ENCODE results near the gene MPRIP. TPM values are rescaled to one million over a fixed set of nuclear protein-coding genes. Genes with fewer than 3 reads are reported as not detected.

MPRIP gene
- total and polyA plus RNA-seq, 2 of the 13 experiments (the other 11 are each of a cell fraction or from before 2014, with no cell fraction given) = 50.2 to 52.4 TPM

GRCh38 chr17:17206124-17206912 lies 164.1 kb downstream of the MPRIP start, which contains the start of gene PLD6 (continued):
- TF ChIP-seq ZNF337 (CRISPR knock-in tag; IDR thresholded peaks at IDR 0.05; ENCODE audit: borderline replicate concordance, low read depth) = peak; percentile 92; the same call in 1 of the 2 replicates
- peak; percentile 75; the same call in 1 of the 2 replicates for TF ChIP-seq ZSCAN12 (CRISPR knock-in tag; IDR thresholded peaks at IDR 0.05)
- TF ChIP-seq ELF4 (CRISPR knock-in tag; IDR thresholded peaks at IDR 0.05; ENCODE audit: borderline replicate concordance) = no peak
- TF ChIP-seq KAT7 (CRISPR knock-in tag; IDR thresholded peaks at IDR 0.05; ENCODE audit: borderline replicate concordance) = peak; percentile 30; the same call in 1 of the 2 replicates
- TF ChIP-seq CBX2 (IDR thresholded peaks at IDR 0.05; ENCODE audit: low read depth, low read length) = no peak
- TF ChIP-seq CBX2 (CRISPR knock-in tag; IDR thresholded peaks at IDR 0.05; ENCODE audit: low read depth) = peak; percentile 83; the same call in 1 of the 2 replicates
- no peak; the same call in 1 of the 2 replicates for TF ChIP-seq ATF3 (CRISPR knock-in tag; IDR thresholded peaks at IDR 0.05)
- TF ChIP-seq ZSCAN31 (CRISPR knock-in tag; IDR thresholded peaks at IDR 0.05; ENCODE audit: low read depth) = peak; percentile 91
- no peak for TF ChIP-seq ARID3A (IDR thresholded peaks at IDR 0.05; ENCODE audit: low read depth, low read length)
- peak; percentile 31 for TF ChIP-seq ZNF710 (CRISPR knock-in tag; IDR thresholded peaks at IDR 0.05; ENCODE audit: borderline replicate concordance)
- TF ChIP-seq ZNF503 (CRISPR knock-in tag; IDR thresholded peaks at IDR 0.05) = no peak
- peak; percentile 95 for TF ChIP-seq ZNF414 (CRISPR knock-in tag; IDR thresholded peaks at IDR 0.05)
- TF ChIP-seq ZNF530 (CRISPR knock-in tag; IDR thresholded peaks at IDR 0.05; ENCODE audit: low read depth) = no peak
- TF ChIP-seq ZBTB21 (CRISPR knock-in tag; IDR thresholded peaks at IDR 0.05) = no peak
- TF ChIP-seq MEIS1 (CRISPR knock-in tag; IDR thresholded peaks at IDR 0.05; ENCODE audit: borderline replicate concordance) = peak; percentile 76; the same call in 1 of the 2 replicates
- TF ChIP-seq CBX1 (IDR thresholded peaks at IDR 0.05; ENCODE audit: low read depth) = peak; percentile 60
- no peak; the same call in 1 of the 2 replicates for TF ChIP-seq ZBTB42 (CRISPR knock-in tag; IDR thresholded peaks at IDR 0.05)
- no peak for TF ChIP-seq ATF7 (IDR thresholded peaks at IDR 0.05)
- TF ChIP-seq ATF7 (CRISPR knock-in tag; IDR thresholded peaks at IDR 0.05) = peak; percentile 54; the same call in 1 of the 2 replicates
- peak; percentile 86; the same call in 1 of the 2 replicates for TF ChIP-seq THAP7 (CRISPR knock-in tag; IDR thresholded peaks at IDR 0.05)
- peak; percentile 73 for TF ChIP-seq JUND (CRISPR knock-in tag; IDR thresholded peaks at IDR 0.05)
- TF ChIP-seq ZNF33A (CRISPR knock-in tag; IDR thresholded peaks at IDR 0.05; ENCODE audit: borderline replicate concordance) = no peak
